Endometrial microvascular endothelial cells (primary cell): Measurements from ENCODE around the gene KIF25. TPM values are rescaled to one million over a fixed set of nuclear protein-coding genes. Genes with fewer than 3 reads are reported as not detected.

Experiments
- in situ Hi-C: cut with HindIII; loops from 2 replicates; pipeline ENCODE4 v1.10.0; 2017; ENCODE audit warnings: low sequenced_read_pairs, low pct_unique_long_range_greater_than_20kb; ENCODE audit errors: inconsistent ontology term
- total RNA-seq: library from RNA; depleted of rRNA; stranded (reverse); fragments of >200 nt; gene quantifications from one replicate; pipeline ENCODE4 v1.2.3, GENCODE V29; 2015; ENCODE audit errors: inconsistent ontology term

The KIF25 gene, protein sequence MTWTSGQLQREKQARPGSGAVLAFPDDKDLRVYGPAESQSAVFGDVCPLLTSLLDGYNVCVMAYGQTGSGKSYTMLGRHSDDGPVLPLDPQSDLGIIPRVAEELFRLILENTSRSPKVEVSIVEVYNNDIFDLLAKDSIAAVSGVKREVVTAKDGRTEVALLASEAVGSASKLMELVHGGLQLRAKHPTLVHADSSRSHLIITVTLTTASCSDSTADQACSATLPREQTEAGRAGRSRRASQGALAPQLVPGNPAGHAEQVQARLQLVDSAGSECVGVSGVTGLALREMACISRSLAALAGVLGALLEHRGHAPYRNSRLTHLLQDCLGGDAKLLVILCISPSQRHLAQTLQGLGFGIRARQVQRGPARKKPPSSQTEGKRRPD
- total RNA-seq, result not detected

DNA sequence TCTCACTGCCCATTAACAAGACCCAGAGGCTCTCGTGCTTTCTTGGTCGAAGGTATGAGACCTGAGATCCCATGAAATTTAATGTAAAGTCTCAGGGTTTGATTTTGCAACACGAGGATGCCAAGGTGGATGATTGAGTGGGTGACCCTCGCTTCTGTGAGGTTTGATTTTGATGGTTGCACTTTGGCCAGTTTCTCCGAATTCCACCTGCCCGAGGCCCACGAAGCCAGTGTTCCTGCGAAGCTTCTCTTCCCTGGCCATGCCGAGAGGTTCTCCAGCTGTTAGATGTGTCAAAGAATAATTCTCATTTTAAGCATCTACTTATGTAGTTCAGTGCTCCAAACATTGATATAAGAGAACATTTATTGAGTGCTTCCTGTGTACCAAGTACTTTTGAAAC lies at the start of gene KIF25:
Gene KIF25, plus strand, starts transcription at position 30 of the 400 bp plus-strand sequence. CDS start 31,915 bp downstream, outside the sequence.
- in situ Hi-C loops, result no loop called here

GRCh38 chr6:167947716-167948115 lies 49.8 kb upstream of the KIF25 start:
- in situ Hi-C loops, result no loop called here

DNA sequence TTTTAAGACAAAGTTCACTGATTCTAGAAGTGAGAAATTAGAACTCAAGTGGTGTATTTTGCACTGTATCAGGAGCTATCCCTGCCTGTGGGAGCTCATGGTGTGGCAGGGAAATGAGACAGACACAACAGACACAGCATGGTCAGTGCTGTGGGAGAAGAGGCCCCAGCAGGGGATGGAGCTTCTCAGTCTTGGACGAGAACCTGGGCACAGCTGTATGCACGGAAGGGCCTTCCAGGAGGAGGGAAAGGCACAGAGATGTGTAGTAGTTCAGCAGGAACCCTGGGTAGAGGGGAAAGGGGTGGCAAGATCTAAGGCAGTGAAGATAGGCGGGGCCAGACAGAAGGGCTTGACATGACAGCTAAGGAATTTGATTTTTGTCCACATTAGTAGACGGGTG lies 48.8 kb upstream of the KIF25 start:
- in situ Hi-C loops, result no loop called here

GRCh38 chr6:167949121-167949684 lies 48.3 kb upstream of the KIF25 start:
- in situ Hi-C loops, result no loop called here

- in situ Hi-C loops, result no loop called here
Measured at GRCh38 chr6:167951781-167952511, 45.5 kb upstream of the KIF25 start.

GRCh38 chr6:167952512-167952859 lies 45.0 kb upstream of the KIF25 start:
- in situ Hi-C loops, result no loop called here

GRCh38 chr6:167953551-167953950 lies 43.9 kb upstream of the KIF25 start:
- in situ Hi-C loops, result no loop called here

- in situ Hi-C loops, result no loop called here
Measured at GRCh38 chr6:167954151-167954550, 43.3 kb upstream of the KIF25 start.

GRCh38 chr6:167956491-167956890 lies 41.0 kb upstream of the KIF25 start:
- in situ Hi-C loops, result no loop called here

- in situ Hi-C loops, result no loop called here
Measured at GRCh38 chr6:167956983-167957492, 40.4 kb upstream of the KIF25 start.

DNA sequence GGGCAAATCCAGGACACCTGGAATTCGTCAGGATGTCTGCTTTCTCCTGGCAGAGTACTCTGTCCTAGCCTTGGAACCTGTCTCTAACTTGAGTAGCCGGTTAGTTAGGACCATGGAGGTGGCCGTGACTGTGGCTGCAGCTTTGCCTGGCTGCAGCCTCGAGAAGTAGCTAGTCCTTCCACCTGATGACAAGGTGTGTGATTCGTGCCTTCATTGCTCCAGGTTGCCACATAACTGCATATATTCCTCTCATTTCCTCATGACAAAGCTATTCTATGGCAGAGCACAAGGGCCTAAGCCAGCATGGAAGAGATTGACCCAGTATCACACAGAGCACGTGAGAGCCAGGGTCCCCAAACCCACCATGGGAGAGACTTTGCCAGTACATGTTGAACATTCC lies 39.8 kb upstream of the KIF25 start:
- in situ Hi-C loops, result no loop called here

GRCh38 chr6:167960579-167960978 lies 36.9 kb upstream of the KIF25 start:
- in situ Hi-C loops, result no loop called here

DNA sequence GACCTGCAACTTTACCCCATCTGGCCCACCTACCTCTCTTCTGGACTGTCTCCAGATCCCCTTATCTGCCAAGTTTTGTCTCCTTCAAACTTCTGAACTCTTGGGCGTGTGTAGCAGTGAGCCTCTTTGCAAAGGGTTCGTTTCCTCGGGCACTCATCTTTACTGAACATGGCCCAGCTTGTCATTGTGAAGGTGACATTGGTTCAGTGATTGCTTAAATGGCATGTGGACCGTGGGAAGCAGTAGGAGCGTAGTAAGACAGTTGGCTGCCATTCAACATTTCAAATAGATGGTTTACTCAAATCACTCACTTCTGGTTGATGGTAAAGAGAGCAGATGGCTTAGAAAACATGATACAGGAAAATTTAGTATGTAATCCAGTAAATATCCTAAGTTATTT lies 34.8 kb upstream of the KIF25 start:
- in situ Hi-C loops, result no loop called here

- in situ Hi-C loops, result no loop called here
Measured at GRCh38 chr6:167963589-167964057, 33.8 kb upstream of the KIF25 start.

DNA sequence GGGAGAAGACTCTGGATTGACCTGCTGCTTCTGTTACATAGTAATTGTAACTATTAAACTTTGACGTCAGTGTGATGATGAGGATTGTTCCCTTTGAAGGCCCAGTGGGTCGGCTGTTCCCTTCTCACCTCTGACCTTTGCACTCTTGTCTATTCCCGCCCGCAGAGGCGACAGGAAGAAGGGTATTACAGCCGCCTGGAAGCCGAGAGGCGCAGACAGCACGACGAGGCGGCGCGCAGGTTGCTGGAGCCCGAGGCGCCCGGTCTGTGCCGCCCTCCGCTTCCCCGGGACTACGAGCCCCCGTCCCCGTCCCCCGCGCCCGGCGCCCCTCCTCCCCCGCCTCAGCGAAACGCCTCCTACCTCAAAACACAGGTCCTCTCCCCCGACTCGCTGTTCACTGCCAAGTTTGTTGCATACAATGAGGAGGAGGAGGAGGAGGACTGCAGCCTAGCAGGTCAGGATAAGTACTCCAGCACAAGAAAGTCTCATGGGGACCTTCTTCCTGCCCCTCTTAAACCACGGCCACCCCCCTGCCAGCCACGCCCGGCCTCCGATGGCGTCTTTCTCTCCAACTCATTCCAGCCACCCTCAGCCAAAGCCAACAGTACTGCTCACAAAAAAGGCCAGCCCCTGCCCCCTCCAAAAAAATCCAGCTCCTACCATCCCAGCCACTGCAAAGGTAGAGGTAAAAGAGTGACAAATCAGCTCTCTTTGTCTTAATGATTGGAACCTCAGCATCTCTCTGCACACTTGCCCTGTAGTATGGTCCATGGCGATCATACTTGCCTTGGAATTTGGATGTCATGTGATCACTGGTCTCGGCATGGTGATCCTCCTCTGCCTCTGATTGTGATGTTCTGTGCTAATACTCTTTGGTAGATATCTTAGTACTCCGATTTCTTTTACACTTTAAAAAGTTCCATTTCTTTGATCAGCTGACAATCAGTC lies 31.6 kb upstream of the KIF25 start:
- in situ Hi-C loops, result no loop called here

- in situ Hi-C loops, result no loop called here
Measured at GRCh38 chr6:167966540-167966905, 30.9 kb upstream of the KIF25 start.

GRCh38 chr6:167968091-167968490 lies 29.4 kb upstream of the KIF25 start:
- in situ Hi-C loops, result no loop called here

DNA sequence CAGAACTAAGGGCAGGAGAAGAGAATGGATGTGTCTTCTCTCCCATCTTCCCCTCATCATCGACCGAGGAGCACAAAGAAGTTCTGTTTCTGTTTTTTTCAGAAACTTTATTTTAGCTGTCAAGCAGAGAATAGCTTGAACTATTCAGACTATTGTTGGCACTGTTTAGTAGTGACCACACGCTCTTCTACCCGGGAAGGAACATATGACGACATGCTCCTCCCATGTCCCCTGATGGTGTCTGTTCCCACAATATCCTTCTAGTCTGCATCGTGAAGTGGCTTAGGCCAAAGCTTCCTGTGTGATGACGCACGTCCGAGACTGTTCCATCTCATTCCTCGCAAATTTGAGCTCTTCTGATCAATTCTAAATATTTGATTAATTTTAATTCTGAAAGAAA lies 27.2 kb upstream of the KIF25 start:
- in situ Hi-C loops, result no loop called here

GRCh38 chr6:167972193-167972592 lies 25.3 kb upstream of the KIF25 start:
- in situ Hi-C loops, result no loop called here
